ENCODE results near the gene TMEM141.
A peak's percentile ranks its signal among the peaks of the same experiment; 100 is the strongest.

TMEM141 gene

DNA sequence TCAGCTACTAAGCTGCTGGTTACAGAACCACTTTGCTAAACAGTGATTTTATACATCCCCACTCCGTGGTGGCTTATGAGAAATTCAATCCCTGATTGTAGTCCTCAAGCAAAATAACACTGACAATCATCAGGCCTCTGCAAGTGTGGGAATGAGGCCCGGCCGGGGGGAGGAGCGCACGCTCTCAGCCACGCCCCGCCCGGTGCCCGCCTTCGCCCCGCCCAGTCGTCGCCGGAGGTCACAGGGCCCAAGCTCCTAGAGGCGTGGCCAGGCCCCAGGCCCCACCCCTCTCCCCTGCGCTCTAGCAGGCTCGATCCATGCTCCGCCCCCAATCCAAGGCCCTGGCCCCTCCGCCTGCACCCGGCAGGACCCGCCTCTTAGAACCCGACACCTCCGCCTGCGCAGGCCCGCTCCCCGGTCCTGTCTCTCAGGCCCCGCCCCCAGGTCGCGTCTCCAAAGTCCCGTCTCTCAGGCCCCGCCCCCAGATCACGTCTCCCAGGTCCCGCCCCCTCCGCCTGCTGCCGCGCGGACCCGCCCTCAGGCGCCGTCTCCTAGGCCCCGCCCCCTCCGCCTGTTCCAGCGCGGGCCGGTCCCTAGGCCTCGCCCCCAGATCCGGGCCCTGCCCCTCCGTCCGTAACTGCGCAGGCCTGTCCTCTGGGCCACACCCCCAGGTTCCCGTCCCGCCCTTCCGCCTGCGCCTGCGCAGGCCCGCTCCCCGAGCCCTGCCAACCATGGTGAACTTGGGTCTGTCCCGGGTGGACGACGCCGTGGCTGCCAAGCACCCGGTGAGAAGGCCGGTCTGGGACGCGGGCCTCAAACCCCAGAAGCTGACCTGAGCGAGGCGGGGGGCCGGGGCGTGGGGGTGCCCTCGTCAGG, at the start of gene TMEM141:
TMEM141 (plus strand) TSS at position 705 of the 876 bp plus-strand sequence; CDS start at position 732, 27 bp downstream.
- DNase-seq (ENCODE audit: low spot score) = peak; percentile 100

DNA sequence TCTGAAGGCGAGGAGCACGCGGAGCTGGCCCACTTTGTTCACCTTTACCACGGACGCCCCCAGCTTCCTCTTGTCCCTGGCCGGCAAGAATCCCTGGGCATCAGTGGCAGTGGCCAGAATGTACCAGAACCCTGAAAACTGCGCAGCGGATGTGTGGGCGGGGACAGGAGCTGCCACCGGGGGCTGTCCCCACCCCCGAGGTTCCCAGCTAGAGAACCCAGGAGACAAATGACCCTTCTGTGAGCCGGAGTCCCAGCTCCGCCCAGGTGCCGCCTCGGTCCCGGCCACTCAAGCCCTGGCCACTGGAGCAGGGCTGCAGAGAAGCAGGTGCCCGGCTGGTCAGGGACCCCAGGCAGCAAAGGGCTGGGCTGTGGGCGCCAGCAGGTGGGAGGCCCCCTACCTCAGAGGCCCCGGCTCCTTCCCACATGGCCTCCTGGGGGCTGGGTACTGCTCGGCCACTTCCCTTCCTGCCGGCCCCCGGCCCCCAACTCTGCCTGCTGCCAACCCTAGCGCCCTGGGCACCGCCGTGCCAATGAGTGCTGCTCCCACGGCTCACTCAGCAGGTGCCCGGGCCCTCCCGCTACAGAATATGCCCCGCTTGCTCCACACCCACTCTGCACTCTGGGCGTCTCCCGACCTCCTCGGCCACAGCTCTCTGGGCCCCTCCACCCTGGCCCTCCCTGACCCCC, 49.1 kb upstream of the TMEM141 start:
- DNase-seq (ENCODE audit: low spot score) = no peak

DNA sequence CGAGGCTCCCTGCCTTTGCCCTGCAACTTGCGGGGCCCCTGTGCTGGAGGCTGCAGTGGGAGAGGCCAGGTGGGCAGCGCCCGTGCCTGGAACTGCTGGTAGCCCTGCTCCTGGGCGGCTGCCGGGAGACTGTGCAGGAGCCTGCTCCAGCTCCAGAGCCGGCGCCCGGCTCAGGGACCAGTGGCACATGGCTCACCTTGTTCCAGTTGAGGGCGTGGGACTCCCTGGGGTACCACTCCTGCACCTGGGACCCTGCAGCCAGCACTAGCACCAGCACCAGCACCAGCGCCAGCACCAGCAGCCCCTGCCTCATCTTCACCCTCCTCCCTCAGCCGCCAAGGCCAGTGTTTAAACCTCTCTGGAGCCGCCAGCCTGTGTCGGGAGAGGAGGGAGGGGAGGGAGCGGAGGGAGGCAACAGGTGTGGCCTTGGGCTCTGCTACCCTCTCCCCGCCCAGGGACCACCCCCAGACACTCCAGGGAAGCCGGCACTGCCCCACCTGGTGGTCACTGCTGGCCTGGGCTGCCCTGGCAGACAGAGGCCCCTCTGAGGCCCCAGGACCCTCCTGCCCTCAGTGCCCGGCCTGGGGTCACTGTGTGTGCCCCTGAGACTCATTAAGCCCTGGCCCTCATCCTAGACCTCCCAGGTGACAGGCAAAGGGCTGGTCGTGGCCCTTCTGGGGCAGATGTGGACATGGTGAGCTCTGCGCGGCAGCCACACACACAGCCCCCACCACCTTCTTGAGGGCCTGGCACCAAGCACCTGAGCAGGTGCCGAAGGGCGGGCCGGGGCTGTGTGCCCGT, 48.4 kb upstream of the TMEM141 start, which contains the start of gene LCN10:
LCN10 (minus strand) TSS at position 350 of the 801 bp plus-strand sequence; CDS start at position 313, 37 bp downstream.
- no peak for DNase-seq (ENCODE audit: low spot score)

DNA sequence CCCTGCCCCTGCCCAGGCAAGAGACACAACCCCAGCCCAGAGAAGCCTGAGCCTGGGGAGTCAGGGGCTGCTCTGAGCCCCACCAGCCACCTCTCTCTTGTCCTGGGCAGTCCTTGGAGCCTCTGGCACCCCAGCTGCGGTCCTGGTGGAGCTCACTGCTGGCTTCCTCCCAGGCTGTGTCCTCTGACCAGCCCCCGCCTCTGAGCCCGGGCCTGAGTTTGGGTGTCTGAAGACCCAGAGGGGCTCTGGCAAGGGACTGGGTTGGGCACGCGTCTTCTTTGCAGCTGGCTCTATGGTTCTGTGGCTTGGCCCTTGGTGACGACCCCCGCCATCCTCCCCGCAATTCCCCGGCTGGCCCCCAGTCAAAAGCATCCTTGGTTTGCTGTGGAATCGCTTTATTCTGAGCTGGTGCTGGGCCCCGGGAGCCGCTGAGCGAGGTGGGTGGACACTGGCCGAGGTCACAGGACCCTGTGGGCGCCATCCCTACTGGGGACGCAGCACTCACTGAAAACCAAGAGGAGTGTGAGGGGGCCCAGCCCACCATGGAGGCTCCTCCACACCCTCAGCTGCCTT, 47.4 kb upstream of the TMEM141 start:
- DNase-seq (ENCODE audit: low spot score) = no peak

DNA sequence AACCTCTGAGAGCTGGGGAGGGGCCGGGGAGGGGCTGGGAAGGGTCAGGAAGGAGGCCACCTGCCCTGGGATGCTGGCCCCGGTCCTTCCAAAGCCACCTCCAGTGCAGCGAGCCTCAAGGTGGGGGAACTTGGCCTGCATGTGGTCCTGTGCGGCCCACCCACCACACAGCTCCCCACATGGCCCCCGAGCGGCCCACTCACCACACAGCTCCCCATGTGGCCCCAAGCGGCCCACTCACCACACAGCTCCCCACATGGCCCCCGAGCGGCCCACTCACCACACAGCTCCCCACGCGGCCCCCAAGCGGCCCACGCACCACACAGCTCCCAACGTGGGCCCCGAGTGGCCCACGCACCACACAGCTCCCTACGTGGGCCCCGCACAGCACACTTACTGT, 46.4 kb upstream of the TMEM141 start:
- DNase-seq (ENCODE audit: low spot score) = no peak

DNA sequence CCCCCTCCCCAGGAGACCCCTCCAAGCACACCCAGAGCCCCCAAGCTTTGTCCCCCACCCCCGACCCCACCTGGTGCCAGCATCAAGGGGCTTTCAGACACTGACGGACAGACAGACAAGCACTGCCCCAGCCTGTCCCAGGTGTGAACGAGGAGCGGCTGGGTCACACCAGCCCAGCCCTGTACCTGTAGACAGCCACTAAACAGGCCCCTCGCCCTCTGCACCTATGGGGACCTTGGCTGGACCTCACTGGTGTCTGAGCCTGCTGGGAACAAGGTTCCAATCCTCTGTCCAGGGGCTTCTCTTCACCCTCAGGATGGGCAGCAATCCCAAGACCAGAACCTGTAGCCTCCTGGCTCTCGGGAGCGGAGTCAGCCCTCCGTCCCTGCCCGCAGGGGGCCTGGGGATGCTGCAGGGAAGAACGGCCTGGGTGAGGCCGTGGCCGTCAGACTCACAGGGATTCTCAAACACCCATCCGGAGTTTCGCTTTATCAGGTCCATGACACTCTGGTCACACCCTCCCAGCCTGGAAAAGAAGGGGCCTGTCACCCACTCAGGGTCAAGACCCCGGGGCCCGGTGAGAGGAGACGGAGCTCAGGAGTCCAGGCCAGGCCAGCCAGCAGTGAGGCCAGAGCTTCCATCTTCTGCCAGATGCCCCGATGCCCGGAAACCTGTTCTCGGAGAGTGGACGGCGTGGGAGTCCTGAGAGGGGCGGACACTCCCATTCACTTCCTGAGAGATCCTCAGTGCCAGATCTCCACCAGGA, 45.6 kb upstream of the TMEM141 start:
- no peak for DNase-seq (ENCODE audit: low spot score)

DNA sequence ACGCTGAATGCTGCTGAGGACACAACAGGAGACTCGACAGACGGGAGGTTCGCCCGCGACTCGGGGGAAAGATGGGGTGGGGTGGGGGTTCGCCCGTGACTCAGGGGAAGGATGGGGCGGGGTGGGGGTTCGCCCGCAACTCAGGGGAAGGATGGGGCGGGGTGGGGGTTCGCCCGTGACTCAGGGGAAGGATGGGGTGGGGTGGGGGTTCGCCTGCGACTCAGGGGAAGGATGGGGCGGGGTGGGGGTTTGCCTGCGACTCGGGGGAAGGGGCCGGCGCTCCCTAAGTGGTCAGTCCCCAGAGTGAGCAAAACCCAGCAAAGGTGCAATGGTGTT, 45.0 kb upstream of the TMEM141 start:
- no peak for DNase-seq (ENCODE audit: low spot score)

DNA sequence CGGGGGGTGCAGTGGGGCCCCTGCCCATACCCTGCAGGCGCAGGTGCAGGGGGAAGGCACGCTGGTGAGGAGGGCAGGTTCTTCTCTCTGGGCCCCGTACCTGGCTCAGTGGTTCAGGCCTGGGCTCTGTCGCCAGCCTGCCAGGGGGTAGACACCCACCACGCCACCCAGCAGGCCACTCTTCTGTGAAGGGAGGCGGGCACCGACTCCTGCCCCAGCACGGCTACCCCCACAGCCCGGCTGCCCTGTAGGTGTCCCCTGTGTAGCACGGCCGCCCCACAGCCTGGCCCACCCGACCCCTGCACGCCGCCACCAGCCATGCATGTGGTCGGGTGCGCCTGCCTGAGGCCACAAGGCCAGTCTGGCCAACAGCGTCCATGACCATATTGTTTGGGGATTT, 44.5 kb upstream of the TMEM141 start:
- no peak for DNase-seq (ENCODE audit: low spot score)

DNA sequence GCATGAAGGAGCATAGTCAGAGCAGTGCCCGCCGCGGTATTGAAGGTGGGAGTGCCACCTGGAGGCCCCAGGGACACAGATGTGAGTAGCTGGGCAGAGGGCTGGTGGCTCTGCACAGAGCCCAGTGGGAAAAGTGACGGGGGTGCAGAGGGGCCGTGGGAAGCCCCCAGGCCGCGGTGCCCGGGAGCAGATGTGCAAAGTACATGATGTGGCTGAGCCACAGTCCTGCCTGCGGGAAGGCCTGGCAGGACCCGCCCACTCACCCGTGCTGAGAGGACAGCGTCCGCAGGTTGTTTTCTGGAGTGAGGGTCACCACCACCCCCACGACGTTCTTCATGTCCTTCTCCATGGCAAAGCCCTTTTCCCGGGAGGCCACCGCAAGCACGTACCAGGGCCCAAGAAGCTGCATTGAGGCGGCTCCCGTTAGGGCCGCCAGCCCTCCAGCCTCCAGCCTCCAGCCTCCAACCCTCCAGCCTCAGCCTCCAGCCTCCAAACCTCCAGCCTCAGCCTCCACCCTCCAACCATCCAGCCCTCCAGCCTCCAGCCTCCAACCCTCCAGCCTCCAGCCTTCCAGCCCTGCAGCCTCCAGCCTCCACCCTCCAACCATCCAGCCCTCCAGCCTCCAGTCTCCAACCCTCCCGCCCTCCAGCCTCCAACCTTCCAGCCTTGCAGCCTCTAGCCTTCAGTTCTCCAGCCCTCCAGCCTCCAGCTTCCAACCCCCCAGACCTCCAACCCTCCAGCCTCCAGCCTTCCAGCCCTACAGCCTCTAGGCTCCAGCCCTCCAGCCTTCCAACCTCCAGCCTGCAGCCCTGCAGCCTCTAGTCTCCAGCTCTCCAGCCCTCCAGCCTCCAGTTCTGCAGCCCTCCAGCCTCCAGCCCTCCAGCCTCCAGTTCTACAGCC, 43.7 kb upstream of the TMEM141 start:
- DNase-seq (ENCODE audit: low spot score) = no peak

DNA sequence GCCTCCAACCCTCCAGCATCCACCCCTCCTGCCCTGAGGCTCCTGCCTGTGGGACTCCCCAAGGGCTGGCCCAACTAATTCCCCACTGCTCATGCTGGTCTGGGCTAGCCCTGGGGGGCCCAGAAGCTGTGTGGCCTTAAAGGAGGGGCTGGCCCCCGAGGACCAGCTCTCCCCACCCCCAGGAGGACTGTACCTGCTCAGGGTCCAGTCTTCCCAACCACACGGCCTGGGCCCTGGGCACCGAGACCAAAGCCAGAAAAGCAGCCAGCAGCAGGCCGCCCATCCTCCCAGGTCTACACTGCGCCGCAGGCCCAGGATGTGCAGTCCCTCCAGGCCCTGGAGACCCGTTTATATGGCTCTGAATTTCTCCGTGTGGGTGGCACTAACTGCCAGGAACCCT, 42.9 kb upstream of the TMEM141 start, which contains the start of gene LCN6:
LCN6 (minus strand) TSS at position 325 of the 400 bp plus-strand sequence; CDS start at position 283, 42 bp downstream.
- DNase-seq (ENCODE audit: low spot score) = no peak

DNA sequence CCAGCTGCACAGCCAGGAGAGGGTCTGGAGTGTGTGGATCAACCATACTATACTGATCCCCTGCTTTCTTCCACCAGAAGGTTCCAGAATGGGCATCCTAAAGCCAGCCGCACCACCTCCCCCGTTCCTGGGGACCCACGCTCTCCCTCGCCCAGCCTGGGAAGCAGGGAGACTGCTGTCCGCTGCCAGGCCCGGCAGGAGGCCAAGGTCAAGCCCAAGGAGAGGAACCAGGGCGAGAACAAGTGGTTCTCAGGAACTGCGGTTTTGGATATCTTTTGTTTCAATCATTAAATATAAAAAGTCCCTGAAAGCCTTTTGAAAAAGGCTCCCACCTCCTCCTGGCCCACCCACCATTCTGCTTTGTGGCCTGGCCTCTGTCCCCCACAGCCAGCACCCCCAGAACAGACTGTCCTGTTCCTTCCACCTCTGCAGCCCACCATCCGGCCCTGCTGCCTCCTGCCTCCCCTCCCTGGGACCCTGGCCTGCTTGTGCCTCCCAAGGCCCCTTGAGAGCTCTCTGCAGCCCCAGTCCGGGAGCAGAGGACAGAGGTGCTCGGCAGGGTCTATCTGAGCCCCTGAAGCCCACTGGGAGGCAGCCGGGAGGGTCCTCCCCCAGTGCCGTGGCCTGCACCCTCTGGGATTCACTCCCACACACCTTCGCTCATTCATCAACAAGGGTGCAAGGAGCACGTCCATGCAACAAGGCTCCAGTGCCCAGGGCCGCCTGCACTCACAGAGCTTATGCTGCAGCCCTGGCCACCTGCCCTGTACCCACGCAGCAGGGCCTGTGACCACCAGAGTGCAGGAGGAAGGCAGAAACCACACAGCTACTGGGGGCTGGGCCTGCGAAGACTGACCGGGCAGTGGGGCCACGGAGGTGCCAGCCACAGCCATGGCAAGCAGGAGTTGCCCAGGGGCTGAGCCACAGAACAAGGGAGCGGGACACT, 42.2 kb upstream of the TMEM141 start:
- no peak for DNase-seq (ENCODE audit: low spot score)

DNA sequence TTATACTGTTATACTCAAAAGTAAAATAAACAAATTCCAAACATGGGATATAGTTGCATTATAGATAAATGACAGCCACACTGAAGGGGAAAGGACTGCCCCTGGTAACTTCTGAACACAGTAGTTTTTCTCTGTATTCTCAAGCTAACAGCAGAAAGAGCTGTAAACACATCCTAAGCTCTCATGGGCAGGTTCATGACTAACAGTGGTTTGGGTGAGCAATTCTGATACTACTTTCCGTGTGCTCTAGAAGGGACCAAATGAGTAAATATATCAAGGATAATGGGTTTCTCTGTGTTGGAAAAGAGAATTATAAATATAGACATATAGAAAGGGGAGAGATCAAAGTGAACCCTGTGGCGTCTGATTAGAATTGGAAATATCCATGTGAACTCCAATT, 40.6 kb upstream of the TMEM141 start:
- DNase-seq (ENCODE audit: low spot score) = peak; percentile 74

DNA sequence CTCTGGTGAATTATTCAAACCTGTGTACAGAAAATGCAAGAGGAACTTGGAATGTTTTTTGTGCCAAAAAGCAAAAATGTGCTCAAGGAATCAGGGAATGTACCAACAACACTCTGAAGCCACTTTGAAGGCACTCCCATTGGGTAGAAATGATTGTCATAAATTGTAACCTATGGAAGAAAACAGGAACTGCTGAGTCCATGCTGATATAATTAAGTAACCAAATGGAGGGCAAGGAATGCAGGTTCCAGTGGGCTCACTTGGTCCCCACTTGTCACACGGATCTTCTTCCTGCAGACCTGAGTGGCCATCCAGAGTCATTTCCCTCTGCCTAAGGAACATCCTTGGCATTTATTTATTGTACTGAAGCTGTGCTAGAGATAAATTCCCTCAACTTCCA, 39.9 kb upstream of the TMEM141 start:
- no peak for DNase-seq (ENCODE audit: low spot score)

DNA sequence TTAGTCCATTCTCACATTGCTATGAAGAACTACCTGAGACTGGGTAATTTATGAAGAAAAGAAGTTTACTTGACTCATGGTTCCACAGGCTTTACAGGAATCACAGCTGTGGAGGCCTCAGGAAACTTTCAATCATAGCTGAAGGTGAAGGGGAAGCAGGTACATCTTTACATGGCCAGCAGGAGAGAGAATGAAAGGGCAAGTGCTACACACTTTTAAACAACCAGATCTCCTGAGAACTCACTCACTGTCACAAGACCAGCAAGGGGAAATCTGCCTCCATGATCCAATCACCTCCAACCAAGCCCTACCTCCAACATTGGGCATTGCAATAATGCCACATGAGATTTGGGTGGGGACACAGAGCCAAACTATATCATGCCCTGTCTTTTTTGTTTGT, 39.3 kb upstream of the TMEM141 start:
- DNase-seq (ENCODE audit: low spot score) = no peak

DNA sequence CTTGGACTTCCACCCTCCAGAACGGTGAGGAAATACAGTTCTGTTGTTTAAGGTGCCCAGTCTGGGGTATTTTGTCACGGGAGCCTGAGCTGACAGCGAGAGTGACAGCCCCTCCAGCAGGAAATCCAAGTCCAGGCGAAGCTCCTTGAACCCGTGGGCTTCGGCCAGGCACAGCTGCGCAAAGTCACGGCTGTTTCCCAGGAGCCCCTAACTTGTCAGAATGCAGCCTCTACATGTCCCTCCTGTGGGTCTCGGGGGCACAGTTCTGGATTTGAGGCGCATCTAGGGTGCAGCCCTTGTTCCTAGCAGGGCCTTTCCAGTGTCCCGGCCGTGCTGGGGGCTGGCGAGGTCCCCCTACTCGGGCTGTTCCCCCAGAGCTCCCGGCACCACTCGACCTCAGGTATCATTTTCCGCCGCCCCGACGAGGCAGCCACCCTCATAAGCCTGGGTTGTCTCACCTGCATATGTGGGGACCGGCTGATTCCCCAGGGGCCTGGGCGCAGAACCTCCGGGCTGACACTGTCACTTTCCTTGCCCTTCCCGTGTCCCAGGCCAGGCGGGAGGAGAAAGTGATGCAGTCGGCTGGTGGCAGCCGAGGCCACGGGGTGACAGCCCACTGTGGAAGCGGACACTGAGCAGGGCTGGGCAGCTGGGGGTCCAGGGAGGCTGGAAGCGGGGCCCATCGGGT, 37.6 kb upstream of the TMEM141 start:
- DNase-seq (ENCODE audit: low spot score) = no peak

DNA sequence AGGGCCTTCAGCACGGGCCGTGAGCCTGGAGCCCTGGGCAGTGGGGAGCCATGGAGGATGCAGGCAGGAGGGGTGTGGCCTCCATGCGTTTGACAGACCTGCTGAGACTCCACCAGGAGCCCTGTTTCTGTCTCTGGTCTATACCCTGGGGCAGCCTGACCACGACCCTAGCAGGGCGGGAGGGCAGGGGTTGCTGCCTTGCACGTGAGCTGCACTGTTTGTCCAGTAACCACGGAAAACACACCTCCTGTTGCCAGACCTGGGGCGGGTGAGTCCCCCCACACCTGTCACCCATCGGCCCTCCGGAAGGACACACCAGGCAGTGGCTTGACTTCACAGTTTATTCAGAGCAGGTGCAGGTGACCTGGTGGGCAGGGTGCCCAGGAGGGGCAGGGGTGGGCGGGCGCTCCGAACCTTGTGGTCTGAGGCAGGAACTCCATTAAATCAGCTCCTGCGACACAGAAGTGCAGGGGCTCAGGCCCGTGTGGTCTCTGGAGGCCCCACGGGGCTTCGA, 37.0 kb upstream of the TMEM141 start:
- DNase-seq (ENCODE audit: low spot score) = no peak

DNA sequence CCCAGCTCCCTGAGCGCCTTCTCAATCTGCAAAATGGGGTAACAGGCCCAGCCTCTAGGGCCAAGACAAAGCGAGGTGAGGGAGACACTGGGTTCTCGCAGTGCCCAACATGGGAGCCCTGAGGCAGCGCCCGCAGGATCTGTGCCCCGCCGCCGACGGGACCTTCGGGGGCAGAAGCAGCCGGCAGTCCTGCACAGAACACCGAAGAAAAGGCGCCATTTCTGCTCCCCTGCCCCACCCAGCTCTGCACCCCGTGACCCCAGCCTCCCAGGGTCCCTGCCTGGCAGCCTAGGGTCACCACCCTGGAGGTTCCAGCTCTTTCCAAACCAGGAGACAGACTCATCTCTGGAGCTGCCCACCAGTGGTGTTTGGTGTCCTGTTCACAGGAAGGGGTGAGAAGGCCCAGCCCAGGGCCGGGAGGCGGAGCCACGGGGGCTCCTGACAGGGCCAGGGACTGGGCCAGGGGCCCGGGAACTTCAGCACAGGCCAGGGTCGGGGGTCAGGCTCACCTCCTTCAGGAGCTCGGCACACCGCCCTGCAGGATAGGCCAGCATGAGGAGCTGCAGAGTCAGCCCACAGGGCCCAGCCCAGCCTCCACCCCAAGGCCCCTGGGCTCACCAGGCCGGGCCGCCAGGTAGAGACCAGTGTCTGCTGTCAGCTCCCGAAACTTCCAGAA, 36.4 kb upstream of the TMEM141 start:
- DNase-seq (ENCODE audit: low spot score) = no peak
